Subcutaneous adipose tissue (tissue), 4 donors: ENCODE data around the gene PARL. TPM values are rescaled to one million over a fixed set of nuclear protein-coding genes. Genes with fewer than 3 reads are reported as not detected.

Experiments used
- total RNA-seq, 4 donors: library from RNA; depleted of rRNA; stranded (reverse); fragments of >200 nt; gene quantifications; one replicate each; pipeline ENCODE4 v1.1.0, GENCODE V29; 2016
- TF ChIP-seq, protein P1 (sequence below): fragments of 450-650 bp; IDR thresholded peaks from one replicate; pipeline ENCODE4 v1.5.1; 2016; ENCODE audit warnings: low read depth, mild to moderate bottlenecking, control low read depth, antibody characterized with exemption, moderate library complexity

The PARL gene
- total RNA-seq, 4 donors from 2014 or later: 43.4 to 66.4 (median 44.5) TPM

DNA sequence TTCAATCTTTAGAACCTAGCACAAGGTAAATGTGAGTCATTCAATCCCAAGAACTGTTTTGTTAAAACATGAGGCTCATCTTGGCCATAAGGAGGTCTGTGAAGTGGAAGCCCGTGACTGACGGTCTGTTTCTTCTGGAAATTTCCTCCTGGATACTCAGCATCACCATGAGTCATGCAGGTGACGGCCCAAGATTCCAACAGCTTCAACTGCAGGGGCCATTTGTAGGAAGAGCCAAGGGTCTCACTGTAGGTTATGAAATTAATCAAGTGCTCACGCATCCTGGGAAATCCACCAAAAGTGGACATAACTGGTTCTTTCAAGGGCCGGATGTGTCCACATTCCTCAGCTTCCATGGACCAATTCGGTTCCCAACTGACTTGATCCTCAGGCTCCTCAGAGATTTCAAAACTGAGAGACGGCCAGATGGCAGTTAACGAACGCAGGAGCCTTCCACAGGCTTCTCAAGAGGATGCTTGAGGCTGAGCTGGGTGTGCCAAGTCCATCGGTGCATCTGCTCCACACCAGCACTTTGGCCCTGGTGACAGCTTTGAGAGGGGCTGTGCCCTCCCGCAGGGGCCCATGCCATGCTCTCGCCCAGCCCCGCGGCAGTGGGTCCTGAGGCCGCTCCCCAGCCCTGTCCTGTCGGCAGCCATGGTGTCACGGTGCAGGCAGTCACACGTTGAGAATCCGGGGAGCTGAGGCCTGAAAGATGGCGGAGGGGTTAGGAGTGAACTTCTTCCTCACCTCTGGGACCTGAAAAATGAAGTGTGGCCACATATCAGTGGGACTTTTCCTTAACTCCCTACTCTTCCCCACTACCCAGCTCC, 67.8 kb downstream of the PARL start:
- TF ChIP-seq, protein P1, sequence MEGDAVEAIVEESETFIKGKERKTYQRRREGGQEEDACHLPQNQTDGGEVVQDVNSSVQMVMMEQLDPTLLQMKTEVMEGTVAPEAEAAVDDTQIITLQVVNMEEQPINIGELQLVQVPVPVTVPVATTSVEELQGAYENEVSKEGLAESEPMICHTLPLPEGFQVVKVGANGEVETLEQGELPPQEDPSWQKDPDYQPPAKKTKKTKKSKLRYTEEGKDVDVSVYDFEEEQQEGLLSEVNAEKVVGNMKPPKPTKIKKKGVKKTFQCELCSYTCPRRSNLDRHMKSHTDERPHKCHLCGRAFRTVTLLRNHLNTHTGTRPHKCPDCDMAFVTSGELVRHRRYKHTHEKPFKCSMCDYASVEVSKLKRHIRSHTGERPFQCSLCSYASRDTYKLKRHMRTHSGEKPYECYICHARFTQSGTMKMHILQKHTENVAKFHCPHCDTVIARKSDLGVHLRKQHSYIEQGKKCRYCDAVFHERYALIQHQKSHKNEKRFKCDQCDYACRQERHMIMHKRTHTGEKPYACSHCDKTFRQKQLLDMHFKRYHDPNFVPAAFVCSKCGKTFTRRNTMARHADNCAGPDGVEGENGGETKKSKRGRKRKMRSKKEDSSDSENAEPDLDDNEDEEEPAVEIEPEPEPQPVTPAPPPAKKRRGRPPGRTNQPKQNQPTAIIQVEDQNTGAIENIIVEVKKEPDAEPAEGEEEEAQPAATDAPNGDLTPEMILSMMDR: no peak

DNA sequence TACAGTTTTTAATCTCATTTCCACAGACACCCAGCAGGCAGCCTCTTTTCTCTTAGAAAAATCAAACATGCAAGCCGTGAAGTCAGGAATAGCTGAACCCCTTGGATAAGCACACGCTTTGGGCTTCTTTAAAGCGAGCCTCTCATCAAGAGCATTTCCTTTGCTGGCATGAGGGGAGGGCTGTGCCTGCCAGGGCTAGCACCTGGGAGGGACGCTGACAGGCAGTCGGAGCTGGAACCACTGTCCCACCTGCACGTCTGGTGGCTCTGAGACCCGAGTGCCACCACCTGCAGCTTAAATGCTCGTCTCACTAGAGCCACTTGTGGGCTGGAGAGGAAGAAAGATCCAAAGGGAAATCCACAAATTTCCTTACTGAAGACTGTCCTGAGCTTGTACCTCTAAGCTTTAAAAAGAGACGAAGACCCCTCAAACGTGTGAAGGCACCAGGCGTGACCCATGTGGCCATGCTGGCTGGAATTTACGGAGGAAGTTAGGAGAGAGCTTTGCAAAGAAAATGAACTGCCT, 68.7 kb downstream of the PARL start:
- TF ChIP-seq, protein P1: no peak

DNA sequence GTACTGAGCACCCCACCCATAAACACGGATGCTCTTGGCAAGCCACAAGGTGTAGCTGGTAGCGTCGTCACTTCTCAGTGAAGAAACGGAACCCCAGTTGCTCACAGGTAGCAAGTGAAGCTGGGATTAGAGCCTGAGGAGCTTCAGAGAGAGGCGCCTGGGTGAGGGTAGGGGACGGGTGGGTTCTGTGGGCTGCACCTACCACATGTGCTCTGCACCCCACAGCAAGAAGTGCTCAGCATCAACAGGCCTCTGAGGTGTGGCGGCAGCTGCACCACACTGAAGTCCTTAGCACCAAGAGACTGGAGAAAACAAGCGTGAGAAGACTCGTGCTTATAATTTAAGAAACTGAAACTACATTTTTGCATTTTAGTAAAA, 69.1 kb downstream of the PARL start:
- TF ChIP-seq, protein P1: no peak

DNA sequence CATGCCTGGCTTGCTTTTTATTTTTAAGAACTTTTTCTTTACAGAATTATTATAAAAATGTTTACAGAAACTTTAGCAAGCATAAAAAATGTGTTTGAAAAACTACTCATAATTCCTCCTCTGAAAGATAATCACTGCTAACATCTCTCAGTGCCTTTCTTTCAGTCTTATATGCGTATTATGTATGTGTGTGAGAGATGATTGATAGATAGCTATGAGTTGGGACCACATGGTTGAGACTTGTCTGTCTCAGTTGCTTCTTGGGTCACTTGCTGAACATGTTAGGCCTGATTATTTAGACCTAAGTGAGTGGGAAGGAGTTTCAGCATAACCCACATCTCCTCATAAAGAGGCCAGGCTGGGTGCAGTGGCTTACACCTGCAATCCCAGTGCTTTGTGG, 70.4 kb downstream of the PARL start:
- TF ChIP-seq, protein P1: no peak

DNA sequence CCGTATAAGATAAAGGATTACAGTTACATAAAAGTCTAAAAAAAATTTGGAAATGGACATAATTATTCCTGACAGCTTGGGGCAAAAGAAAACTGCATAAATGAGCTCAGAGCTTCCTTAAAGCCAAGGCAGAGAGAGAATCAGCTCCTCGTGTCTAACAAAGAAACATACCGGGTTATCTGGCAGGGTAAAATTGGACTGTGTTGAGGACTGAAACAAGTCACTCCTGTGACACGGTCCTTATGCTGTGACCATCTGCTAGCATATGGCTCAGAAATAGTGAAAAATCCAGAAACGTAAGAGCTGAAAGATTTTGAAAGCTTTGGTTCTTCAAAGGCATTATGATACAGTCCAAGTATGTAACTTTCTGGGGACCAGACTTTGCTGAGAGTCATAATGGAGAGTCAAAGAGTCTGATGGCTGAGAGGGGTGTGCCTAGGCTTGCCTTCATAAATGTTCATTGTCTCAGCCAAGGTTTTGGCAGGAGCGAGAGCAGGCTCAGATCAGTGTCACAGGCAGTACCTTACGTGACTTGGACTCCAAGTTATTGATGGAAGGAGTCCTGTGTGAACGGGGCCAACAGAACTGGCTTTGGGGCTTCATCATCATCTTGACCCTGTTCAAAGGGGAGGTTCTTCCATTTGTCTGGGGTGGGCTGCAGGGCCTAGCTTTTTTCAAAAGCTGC, 71.8 kb downstream of the PARL start:
- TF ChIP-seq, protein P1: no peak

DNA sequence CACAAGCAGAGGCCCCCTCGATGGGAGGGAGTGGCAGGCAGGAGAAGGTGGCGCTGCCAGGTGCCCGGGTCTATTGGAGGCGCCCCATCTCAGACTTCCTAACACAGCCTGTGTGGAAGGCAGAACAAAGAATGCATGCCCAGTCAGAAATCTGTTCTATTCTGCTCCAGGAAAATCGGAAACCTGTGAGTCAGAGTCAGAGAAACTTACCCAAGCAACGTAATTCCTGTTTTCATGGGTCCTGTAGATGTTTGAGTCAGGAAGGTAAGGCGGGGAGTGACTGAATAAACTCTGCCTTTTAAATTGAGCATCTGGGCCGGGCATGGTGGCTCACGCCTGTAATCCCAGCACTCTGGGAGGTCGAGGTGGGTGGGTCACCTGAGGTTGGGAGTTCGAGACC, 73.0 kb downstream of the PARL start:
- TF ChIP-seq, protein P1: no peak
